Gastroesophageal sphincter (tissue), 3 donors: ENCODE measurements around the gene ADGB.

Experiments
- CTCF ChIP-seq, 4 experiments: fragments of 200-600 bp in 2 of 4; fragments of 450-650 bp in 2 of 4; sonication (generic) in 1 of 4; IDR thresholded peaks; one replicate each; pipeline ENCODE4 v1.5.1; 2017 to 2019; ENCODE audit warnings: antibody characterized with exemption in 4 of 4, mild to moderate bottlenecking in 2 of 4, moderate library complexity in 2 of 4
- EP300 ChIP-seq: sonication (generic); formaldehyde crosslinking; IDR thresholded peaks from one replicate; pipeline ENCODE4 v1.6.1; 2017; ENCODE audit warnings: antibody characterized with exemption, mild to moderate bottlenecking
- POLR2A ChIP-seq, 2 donors: fragments of 450-650 bp; IDR thresholded peaks; one replicate each; pipeline ENCODE4 v1.6.1; 2017; ENCODE audit warnings: antibody characterized with exemption in 2 of 2, mild to moderate bottlenecking in 2 of 2, moderate library complexity in 1 of 2
- POLR2AphosphoS5 ChIP-seq: sonication (generic); formaldehyde crosslinking; IDR thresholded peaks from one replicate; pipeline ENCODE4 v1.6.1; 2017; ENCODE audit warnings: antibody characterized with exemption

- TF ChIP-seq CTCF (IDR thresholded peaks at IDR 0.05) (no peak), EP300 (no peak), POLR2A (IDR thresholded peaks at IDR 0.05) (no peak), POLR2AphosphoS5 (no peak)
Observed at GRCh38 chr6:146864300-146864699, 265.5 kb downstream of the ADGB start.
